HepG2 (cell line): Measurements from ENCODE around the gene MID2. TPM values are rescaled to one million over a fixed set of nuclear protein-coding genes. Genes with fewer than 3 reads are reported as not detected.

Source experiments
- ATAC-seq: fragments of 200-7000 bp; cut with Tn5 transposase; 3 replicates; pipeline ENCODE4 v1.9.1; 2020; ENCODE audit warnings: mild to moderate bottlenecking, moderate library complexity
- BruUV-seq: library from RNA; stranded (reverse); fragments of 400-500 nt; replicated peaks from 2 replicates; lab custom pipeline; 2021; lab: Mats Ljungman, UMichigan
- CTCF ChIA-PET: fragments of 300-600 bp; formaldehyde crosslinking; extraction: SDS; loops from one replicate; lab custom pipeline; 2021; ENCODE audit warnings: low total read pairs, inconsistent platforms, low intra/inter-chr PET ratio; lab: Yijun Ruan, JAX
- POLR2A ChIA-PET: fragments of 350-600 bp; sonication (Branson Sonifier 250); formaldehyde crosslinking; loops from one replicate; lab custom pipeline; 2020; ENCODE audit warnings: antibody characterized with exemption, inconsistent platforms; lab: Yijun Ruan, JAX
- DNase-seq: peaks from one replicate; pipeline ENCODE4 v3.0.0-alpha.2; 2015; ENCODE audit warnings: low spot score
- FAIRE-seq: peaks from 3 replicates; lab custom pipeline; 2011; peaks lifted over from hg19 to GRCh38; lab: Jason Lieb, UNC
- H2AFZ ChIP-seq: one replicate; pipeline ENCODE4 v1.6.1; 2011; ENCODE audit warnings: low read length, inconsistent platforms
- H3K27ac ChIP-seq: fragments of 300-600 bp; 3 replicates; pipeline ENCODE4 v1.8.0; 2011; ENCODE audit warnings: mixed run types, mild to moderate bottlenecking, mixed read lengths, low read length, inconsistent platforms; ENCODE audit not compliant: insufficient read depth; ENCODE audit errors: extremely low read length
- H3K27me3 ChIP-seq, 2 experiments: fragments of 200-600 bp in 1 of 2; 2 replicates in 1 of 2; 3 replicates in 1 of 2; pipeline versions ENCODE4 v1.6.0 to v1.8.0; 2011; ENCODE audit warnings: low read length in 2 of 2, mild to moderate bottlenecking in 2 of 2, moderate library complexity in 2 of 2, inconsistent platforms in 1 of 2; ENCODE audit not compliant: insufficient read depth in 2 of 2, control insufficient read depth in 1 of 2
- H3K36me3 ChIP-seq, 2 experiments: fragments of 200-600 bp in 1 of 2; replicated peaks in 1 of 2; 2 replicates in 1 of 2; 3 replicates in 1 of 2; pipeline versions ENCODE4 v1.5.1 to v1.8.0; 2011; ENCODE audit warnings: low read length in 2 of 2, inconsistent platforms in 1 of 2; ENCODE audit not compliant: insufficient read depth in 2 of 2, control insufficient read depth in 1 of 2
- H3K4me1 ChIP-seq: 2 replicates; pipeline ENCODE4 v1.5.1; 2012; ENCODE audit warnings: low read length, inconsistent platforms; ENCODE audit not compliant: insufficient read depth
- H3K4me2 ChIP-seq: 2 replicates; pipeline ENCODE4 v1.6.0; 2011; ENCODE audit warnings: low read depth, low read length, inconsistent platforms
- H3K4me3 ChIP-seq, 3 experiments: fragments of 200-600 bp in 1 of 3; sonication (generic), shearing (Covaris generic) in 1 of 3; replicated peaks in 1 of 3; 2 replicates each; pipeline ENCODE4 v1.5.1; 2011 to 2016; ENCODE audit warnings: low read length in 3 of 3, inconsistent platforms in 2 of 3, low read depth in 2 of 3, mild to moderate bottlenecking in 2 of 3, control low read depth in 1 of 3, mixed read lengths in 1 of 3; ENCODE audit not compliant: insufficient read depth in 1 of 3
- H3K79me2 ChIP-seq: one replicate; pipeline ENCODE4 v1.6.1; 2011; ENCODE audit warnings: low read length, inconsistent platforms; ENCODE audit not compliant: insufficient read depth
- H3K9ac ChIP-seq: 2 replicates; pipeline ENCODE4 v1.6.0; 2011; ENCODE audit warnings: mild to moderate bottlenecking, low read depth, low read length, inconsistent platforms; ENCODE audit not compliant: insufficient read depth
- H3K9me3 ChIP-seq: 2 replicates; pipeline ENCODE4 v1.5.1; 2012; ENCODE audit warnings: mild to moderate bottlenecking, low read length
- H4K20me1 ChIP-seq: 2 replicates; pipeline ENCODE4 v1.6.0; 2011; ENCODE audit warnings: inconsistent platforms, mild to moderate bottlenecking, low read length, moderate library complexity; ENCODE audit not compliant: insufficient read depth
- GMEB2 ChIP-seq: IDR thresholded peaks from 2 replicates; pipeline ENCODE4 v1.6.1; 2016; ENCODE audit warnings: missing biosample characterization, missing genetic modification reagents, low read depth
- IRF9 ChIP-seq: sonication (generic); formaldehyde crosslinking; IDR thresholded peaks from 2 replicates; pipeline ENCODE4 v1.8.0; 2022; ENCODE audit warnings: missing genetic modification reagents, mild to moderate bottlenecking, borderline replicate concordance
- POGZ ChIP-seq: sonication (generic); formaldehyde crosslinking; IDR thresholded peaks from 2 replicates; pipeline ENCODE4 v1.4.0; 2020; ENCODE audit warnings: mild to moderate bottlenecking, missing genetic modification reagents
- TFDP1 ChIP-seq: IDR thresholded peaks from 2 replicates; pipeline ENCODE4 v1.6.1; 2016; ENCODE audit warnings: missing compliant biosample characterization, missing genetic modification reagents, borderline replicate concordance
- TIGD3 ChIP-seq: sonication (generic); formaldehyde crosslinking; IDR thresholded peaks from 2 replicates; pipeline ENCODE4 v1.5.1; 2020; ENCODE audit warnings: mild to moderate bottlenecking, missing genetic modification reagents, borderline replicate concordance
- ZNF101 ChIP-seq: sonication (generic); formaldehyde crosslinking; IDR thresholded peaks from 2 replicates; pipeline ENCODE4 v1.4.0; 2020; ENCODE audit warnings: mild to moderate bottlenecking, low read depth, missing genetic modification reagents, borderline replicate concordance
- ZNF382 ChIP-seq: sonication (generic); formaldehyde crosslinking; IDR thresholded peaks from 2 replicates; pipeline ENCODE4 v1.5.0; 2020; ENCODE audit warnings: missing genetic modification reagents, mild to moderate bottlenecking, borderline replicate concordance
- ZNF619 ChIP-seq: sonication (generic); formaldehyde crosslinking; IDR thresholded peaks from 2 replicates; pipeline ENCODE4 v1.4.0; 2020; ENCODE audit warnings: mild to moderate bottlenecking, missing genetic modification reagents
- WGBS: methylation state at CpG from one replicate; pipeline ENCODE4 v1.1.6; 2017; ENCODE audit warnings: low lambda C conversion rate; 5-methylcytosine and 5-hydroxymethylcytosine counted together
- in situ Hi-C: cut with HindIII; loops from 2 replicates; pipeline ENCODE4 v1.10.0; 2017; ENCODE audit warnings: low pct_unique_long_range_greater_than_20kb; ENCODE audit not compliant: extremely low pct_ligation_motif_present
- intact Hi-C: fragments of 100-400 bp; cut with micrococcal nuclease; formaldehyde crosslinking; loops from one replicate; pipeline ENCODE4 v1.10.0; 2022; ENCODE audit not compliant: unreplicated experiment
- polyA plus RNA-seq, 8 experiments: library from polyadenylated mRNA; depleted of rRNA in 3 of 8; stranded (reverse) in 7 of 8; unstranded in 1 of 8; fragments of >200 nt; fragmentation: Illumina TruSeq in 4 of 8; extraction: Trizol in 4 of 8; gene quantifications; 2 replicates each; pipeline versions ENCODE4 v1.2.1 to v1.2.3, GENCODE V29; 2011 to 2016; ENCODE audit warnings: low read depth in 4 of 8, missing spikeins in 1 of 8, mixed read lengths in 1 of 8; ENCODE audit not compliant: insufficient read depth in 1 of 8
- total RNA-seq, 5 experiments: library from RNA; depleted of rRNA; stranded (reverse); fragments of >200 nt; fragmentation: Illumina TruSeq; extraction: Trizol; gene quantifications; 2 replicates each; pipeline ENCODE4 v1.2.3, GENCODE V29; 2016; ENCODE audit warnings: low read depth in 1 of 5

MID2 gene
- total and polyA plus RNA-seq, 2 of the 13 experiments (the other 11 are each of a cell fraction or from before 2014, with no cell fraction given), result 0.05 to 0.09 TPM

- TF ChIP-seq POGZ (CRISPR knock-in tag) (no peak), GMEB2 (CRISPR knock-in tag) (no peak), ZNF619 (CRISPR knock-in tag) (no peak), ZNF382 (CRISPR knock-in tag) (no peak), IRF9 (CRISPR knock-in tag) (no peak)
These were observed 24.2 kb downstream of the MID2 start (continued) for GRCh38 chrX:107849747-107850421.

- H3K36me3 ChIP-seq, result no peaks in the 10 kb centered on the region
- no peaks in the 10 kb centered on the region for H4K20me1 ChIP-seq
- H3K4me3 ChIP-seq, result no peak overlapping the region
- no peak overlapping the region for H2AFZ ChIP-seq
- in situ Hi-C loops, result no loop called here
- no peak for TF ChIP-seq TIGD3
- TF ChIP-seq TFDP1 (CRISPR knock-in tag), result no peak
- TF ChIP-seq ZNF101 (CRISPR knock-in tag), result no peak
- TF ChIP-seq, all 625 proteins: peak for 0
- Histone ChIP-seq H3K9me3 (no peaks in the 10 kb centered on the region), H3K4me2 (no peak overlapping the region), H3K27ac (no peak overlapping the region), H3K79me2 (no peaks in the 10 kb centered on the region), H3K4me1 (no peaks in the 10 kb centered on the region), H3K9ac (no peak overlapping the region), H3K27me3 (no peaks in the 10 kb centered on the region)
- CTCF ChIA-PET, result no interaction called here
- WGBS, result 50% methylated on average over 2 of the region's 2 CpGs
- no TSS peak for BruUV-seq
- DNase-seq, result no peak
- POLR2A ChIA-PET, result no interaction called here
- no peak for ATAC-seq
- FAIRE-seq, result no peak
- intact Hi-C loops, result no loop called here
These were observed 24.7 kb downstream of the MID2 start for GRCh38 chrX:107850422-107850765.
